Hindlimb muscle (tissue), 1 donor: ENCODE measurements around the gene IKZF4. TPM values are rescaled to one million over a fixed set of nuclear protein-coding genes. Genes with fewer than 3 reads are reported as not detected.

Experiments
- DNase-seq: peaks from one replicate; pipeline ENCODE4 v3.0.0-alpha.2; 2013
- polyA plus RNA-seq: library from polyadenylated mRNA; unstranded; fragments of 120-200 nt; gene quantifications from one replicate; pipeline ENCODE4 v1.2.1, GENCODE V29; 2013; ENCODE audit not compliant: insufficient read length

IKZF4 gene
- polyA plus RNA-seq, 1 donor, result 11.9 TPM

DNA sequence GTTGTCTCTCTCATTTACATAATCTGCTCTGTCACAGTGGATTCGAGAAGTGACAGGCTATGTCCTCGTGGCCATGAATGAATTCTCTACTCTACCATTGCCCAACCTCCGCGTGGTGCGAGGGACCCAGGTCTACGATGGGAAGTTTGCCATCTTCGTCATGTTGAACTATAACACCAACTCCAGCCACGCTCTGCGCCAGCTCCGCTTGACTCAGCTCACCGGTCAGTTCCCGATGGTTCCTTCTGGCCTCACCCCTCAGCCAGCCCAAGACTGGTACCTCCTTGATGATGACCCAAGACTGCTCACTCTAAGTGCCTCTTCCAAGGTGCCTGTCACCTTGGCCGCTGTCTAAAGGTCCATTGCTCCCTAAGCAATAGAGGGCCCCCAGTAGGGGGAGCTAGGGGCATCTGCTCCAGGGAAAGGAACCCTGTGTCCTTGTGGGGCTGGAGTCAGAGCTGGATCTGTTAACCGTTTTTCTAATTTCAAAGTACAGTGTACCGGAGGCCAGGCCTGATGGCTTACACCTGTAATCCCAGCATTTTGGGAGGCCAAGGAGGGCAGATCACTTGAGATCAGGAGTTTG lies 64.2 kb downstream of the IKZF4 start:
- DNase-seq, result no peak

DNA sequence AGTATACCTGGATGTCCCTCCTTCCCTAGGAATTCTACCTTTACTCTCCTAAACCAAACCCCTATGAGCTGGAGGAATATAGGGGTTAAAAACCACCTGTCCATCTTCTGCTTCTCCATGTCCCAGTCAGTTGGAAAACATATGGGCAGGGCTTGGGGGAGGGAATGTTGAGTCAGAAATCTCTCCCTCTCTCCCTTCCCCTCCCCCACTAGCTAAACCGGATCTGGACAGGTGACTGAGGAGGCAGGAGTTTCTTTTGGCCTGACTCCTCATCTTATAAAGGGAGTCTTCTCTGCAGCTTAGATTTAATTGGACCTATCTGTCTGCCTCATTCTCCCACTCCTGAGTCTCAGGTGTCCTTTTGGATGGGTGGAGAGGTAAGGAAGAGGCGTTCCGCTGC lies 65.3 kb downstream of the IKZF4 start:
- DNase-seq, result no peak

DNA sequence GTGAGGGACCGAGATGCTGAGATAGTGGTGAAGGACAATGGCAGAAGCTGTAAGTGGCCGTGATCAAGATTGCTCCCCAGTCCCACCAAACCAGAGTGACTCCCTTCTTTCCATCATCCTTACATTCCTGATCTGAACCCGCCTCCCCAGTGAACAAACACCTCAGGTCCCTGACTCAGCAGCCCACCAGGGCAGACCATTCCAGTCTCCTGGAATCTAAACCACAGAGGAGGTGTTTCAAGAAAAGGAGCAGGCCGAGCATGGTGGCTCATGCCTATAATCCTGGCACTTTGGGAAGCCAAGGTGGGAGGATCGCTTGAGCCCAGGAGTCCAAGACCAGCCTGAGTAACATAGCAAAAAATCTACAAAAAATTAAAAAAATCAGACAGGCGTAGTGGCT lies 65.8 kb downstream of the IKZF4 start:
- no peak for DNase-seq

DNA sequence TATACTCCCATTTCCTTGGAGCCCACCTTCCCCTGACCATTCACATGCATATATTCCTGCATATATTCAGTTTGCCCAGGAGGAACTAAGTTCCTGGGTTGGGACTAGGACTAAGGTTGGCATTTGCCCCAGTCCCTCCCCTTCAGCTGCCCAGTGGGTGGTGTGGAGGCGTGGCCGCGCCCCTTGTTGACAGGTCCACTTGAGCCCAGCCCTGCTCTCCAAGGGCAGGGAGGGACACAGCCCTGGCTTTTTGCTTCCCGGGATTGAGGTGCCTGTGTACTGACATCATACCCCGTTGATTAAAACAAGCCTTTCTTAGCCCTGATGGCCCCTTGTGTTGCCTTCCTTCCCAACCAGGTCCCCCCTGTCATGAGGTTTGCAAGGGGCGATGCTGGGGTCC lies 66.4 kb downstream of the IKZF4 start:
- DNase-seq, result no peak

Other genes starting within 250 kb of the IKZF4 start
- gene SARNP, start 203.3 kb upstream of the IKZF4 start, polyA plus RNA-seq, result 64.9 TPM
- 16.4 TPM for gene ORMDL2, start 203.0 kb upstream of the IKZF4 start, polyA plus RNA-seq
- 23.3 TPM for gene DNAJC14, start 191.5 kb upstream of the IKZF4 start, polyA plus RNA-seq
- gene MMP19, start 178.1 kb upstream of the IKZF4 start, polyA plus RNA-seq, result 3.8 TPM
- 18.9 TPM for gene PYM1, start 93.1 kb upstream of the IKZF4 start, polyA plus RNA-seq
- 16.3 TPM for gene DGKA, start 89.9 kb upstream of the IKZF4 start, polyA plus RNA-seq
- 2.0 TPM for gene PMEL, start 55.0 kb upstream of the IKZF4 start, polyA plus RNA-seq
- 23.7 TPM for gene CDK2, start 54.2 kb upstream of the IKZF4 start, polyA plus RNA-seq
- 124 TPM for gene RAB5B, start 47.0 kb upstream of the IKZF4 start, polyA plus RNA-seq
- 14.6 TPM for gene SUOX, start 23.8 kb upstream of the IKZF4 start, polyA plus RNA-seq
- 467 TPM for gene RPS26, start 20.9 kb downstream of the IKZF4 start, polyA plus RNA-seq
- gene ERBB3, start 59.1 kb downstream of the IKZF4 start, polyA plus RNA-seq, result 212 TPM
- gene PA2G4, start 83.5 kb downstream of the IKZF4 start, polyA plus RNA-seq, result 115 TPM
- gene RPL41, start 95.6 kb downstream of the IKZF4 start, polyA plus RNA-seq, result 4,856 TPM
- gene ZC3H10, start 97.2 kb downstream of the IKZF4 start, polyA plus RNA-seq, result 6.0 TPM
- 87.7 TPM for gene ESYT1, start 107.2 kb downstream of the IKZF4 start, polyA plus RNA-seq
- gene MYL6B, start 131.5 kb downstream of the IKZF4 start, polyA plus RNA-seq, result 426 TPM
- 1,238 TPM for gene MYL6, start 137.3 kb downstream of the IKZF4 start, polyA plus RNA-seq
- 67.8 TPM for gene SMARCC2, start 168.4 kb downstream of the IKZF4 start, polyA plus RNA-seq
- 45.6 TPM for gene RNF41, start 200.9 kb downstream of the IKZF4 start, polyA plus RNA-seq
- 17.4 TPM for gene NABP2, start 203.3 kb downstream of the IKZF4 start, polyA plus RNA-seq
- not detected for gene SLC39A5, start 209.0 kb downstream of the IKZF4 start, polyA plus RNA-seq
- 18.9 TPM for gene ANKRD52, start 237.3 kb downstream of the IKZF4 start, polyA plus RNA-seq
- gene COQ10A, start 245.9 kb downstream of the IKZF4 start, polyA plus RNA-seq, result 16.4 TPM